ENCODE data around the gene VKORC1L1.
"Not testable (repeated sequence)": the region's sequence is repeated elsewhere in the genome, so short reads cannot be mapped to it uniquely, and the experiment has no call there.

The VKORC1L1 gene

DNA sequence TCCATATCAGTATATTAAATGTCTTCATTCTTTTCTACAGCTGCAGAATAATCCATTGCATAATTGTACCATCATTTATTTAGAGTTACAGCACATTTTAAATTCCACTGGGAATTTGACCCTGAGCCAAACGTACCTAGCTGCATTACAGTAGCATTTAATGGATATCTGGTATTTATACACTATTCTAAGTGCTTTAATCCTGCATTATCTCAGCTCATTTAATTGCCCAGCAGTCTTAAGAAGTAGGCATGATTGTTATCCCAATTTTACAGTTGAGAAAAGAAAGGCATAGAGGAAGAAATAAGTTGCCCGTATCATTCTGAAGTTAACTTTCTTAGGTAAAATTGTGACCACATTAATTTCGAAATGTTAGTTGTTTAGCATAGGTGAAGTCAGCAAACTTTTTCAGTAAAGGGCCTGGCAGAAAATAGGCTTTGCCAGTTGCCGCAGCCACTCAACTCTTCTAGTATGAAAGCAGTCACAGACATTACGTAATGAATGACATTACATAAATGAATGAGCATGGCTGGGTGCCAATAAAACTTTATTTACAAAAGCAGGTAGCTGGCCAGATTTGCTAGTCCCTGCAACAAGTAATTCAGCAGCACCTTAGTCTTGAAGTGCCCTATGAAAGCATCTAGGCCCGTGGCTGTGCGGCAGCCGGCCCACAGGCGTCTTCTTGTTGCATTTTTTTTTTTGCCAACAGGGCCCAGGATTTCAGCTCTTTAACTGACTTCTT lies 79.1 kb downstream of the VKORC1L1 start:
- Mint-ChIP-seq H3K27me3 (no peaks in the 10 kb centered on the region), H3K36me3 (ENCODE audit: low read depth) (peaks cover 23% of the 10 kb centered on the region), H3K9me3 (no peaks in the 10 kb centered on the region), H3K4me3 (no peak overlapping the region), H3K27ac (no peak overlapping the region), H3K4me1 (ENCODE audit: low read depth) (no peaks in the 10 kb centered on the region)

DNA sequence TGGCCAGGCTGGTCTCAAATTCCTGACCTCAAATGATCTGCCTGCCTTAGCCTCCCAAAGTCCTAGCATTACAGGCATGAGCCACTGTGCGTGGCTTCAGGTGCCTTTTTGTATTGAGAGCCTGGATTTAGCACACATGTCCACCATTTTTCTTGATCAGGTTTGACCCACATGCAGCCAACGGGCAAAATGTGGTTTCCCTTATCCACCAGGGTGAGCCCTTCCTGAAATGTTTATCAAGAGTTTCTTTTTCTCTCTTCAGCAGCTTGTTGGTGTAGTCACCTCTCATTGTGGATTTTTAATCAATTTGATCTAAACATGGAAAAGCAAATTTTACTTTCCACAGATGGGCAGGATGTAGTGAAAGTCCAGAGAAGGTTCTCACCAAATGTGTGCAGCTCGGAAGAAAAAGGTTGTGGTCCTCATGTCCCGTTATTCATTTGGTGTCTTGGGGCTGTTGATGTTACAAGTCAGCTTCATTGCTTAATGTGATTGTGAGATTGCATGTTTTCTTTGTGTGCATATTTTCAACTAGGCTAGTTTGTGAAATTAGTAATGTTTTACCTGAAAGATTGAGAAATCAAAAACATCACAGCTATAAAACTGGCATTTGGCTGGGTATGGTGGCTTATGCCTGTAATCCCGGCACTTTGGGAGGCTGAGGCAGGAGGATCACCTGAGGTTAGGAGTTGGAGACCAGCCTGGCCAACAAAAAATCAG lies 80.3 kb downstream of the VKORC1L1 start:
- Mint-ChIP-seq H3K4me1 (ENCODE audit: low read depth) (no peaks in the 10 kb centered on the region), H3K36me3 (ENCODE audit: low read depth) (peaks cover 27% of the 10 kb centered on the region), H3K4me3 (no peak overlapping the region), H3K9me3 (no peaks in the 10 kb centered on the region), H3K27ac (no peak overlapping the region), H3K27me3 (no peaks in the 10 kb centered on the region)

DNA sequence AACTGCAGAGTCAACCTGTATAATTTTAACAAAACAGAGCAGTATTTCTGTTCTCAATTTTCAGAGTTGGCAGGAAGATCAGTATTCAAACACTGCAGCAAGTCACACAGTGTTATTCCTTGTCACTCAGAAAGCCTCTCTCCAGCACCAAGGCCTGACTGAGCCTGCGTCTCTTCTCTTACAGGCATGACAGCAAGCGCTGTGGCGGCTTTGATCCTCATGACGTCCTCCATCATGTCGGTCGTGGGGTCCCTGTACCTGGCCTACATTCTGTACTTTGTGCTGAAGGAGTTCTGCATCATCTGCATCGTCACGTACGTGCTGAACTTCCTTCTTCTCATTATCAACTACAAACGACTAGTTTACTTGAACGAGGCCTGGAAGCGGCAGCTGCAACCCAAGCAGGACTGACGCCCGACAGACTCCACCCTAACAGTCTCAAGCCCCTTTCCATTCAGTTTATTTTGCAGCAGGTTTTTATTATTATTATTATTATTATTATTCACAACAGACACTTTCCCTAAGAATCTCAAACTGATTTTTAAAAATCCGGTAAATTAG lies 81.1 kb downstream of the VKORC1L1 start:
- no peaks in the 10 kb centered on the region for H3K27me3 Mint-ChIP-seq
- H3K9me3 Mint-ChIP-seq: no peaks in the 10 kb centered on the region
- peaks cover 34% of the 10 kb centered on the region for H3K36me3 Mint-ChIP-seq (ENCODE audit: low read depth)
- H3K4me3 Mint-ChIP-seq: no peak overlapping the region
- no peak overlapping the region for H3K27ac Mint-ChIP-seq
- H3K4me1 Mint-ChIP-seq (ENCODE audit: low read depth): no peaks in the 10 kb centered on the region

DNA sequence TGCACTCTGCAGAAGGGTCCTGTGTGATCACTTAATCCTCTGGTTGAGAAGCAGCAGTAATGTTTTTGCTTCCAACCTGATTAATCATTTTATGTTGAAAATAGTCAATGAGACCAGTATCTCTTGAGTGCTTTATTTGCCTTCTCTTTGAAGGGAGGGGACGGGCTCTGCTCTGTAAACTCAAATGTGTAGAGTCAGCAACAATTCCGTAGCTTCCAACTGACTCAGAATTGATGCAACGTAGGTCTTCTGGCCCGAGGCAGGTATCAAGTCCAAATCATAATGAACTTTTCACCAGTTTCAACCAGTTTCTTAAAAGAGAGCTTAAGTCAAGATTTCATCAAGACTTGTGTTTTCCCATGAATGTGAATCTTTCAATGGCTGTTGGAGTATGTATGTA lies 82.8 kb downstream of the VKORC1L1 start:
- H3K4me1 Mint-ChIP-seq (ENCODE audit: low read depth): no peaks in the 10 kb centered on the region
- H3K4me3 Mint-ChIP-seq: no peak overlapping the region
- H3K36me3 Mint-ChIP-seq (ENCODE audit: low read depth): peaks cover 44% of the 10 kb centered on the region
- H3K9me3 Mint-ChIP-seq: no peaks in the 10 kb centered on the region
- no peaks in the 10 kb centered on the region for H3K27me3 Mint-ChIP-seq
- no peak overlapping the region for H3K27ac Mint-ChIP-seq

DNA sequence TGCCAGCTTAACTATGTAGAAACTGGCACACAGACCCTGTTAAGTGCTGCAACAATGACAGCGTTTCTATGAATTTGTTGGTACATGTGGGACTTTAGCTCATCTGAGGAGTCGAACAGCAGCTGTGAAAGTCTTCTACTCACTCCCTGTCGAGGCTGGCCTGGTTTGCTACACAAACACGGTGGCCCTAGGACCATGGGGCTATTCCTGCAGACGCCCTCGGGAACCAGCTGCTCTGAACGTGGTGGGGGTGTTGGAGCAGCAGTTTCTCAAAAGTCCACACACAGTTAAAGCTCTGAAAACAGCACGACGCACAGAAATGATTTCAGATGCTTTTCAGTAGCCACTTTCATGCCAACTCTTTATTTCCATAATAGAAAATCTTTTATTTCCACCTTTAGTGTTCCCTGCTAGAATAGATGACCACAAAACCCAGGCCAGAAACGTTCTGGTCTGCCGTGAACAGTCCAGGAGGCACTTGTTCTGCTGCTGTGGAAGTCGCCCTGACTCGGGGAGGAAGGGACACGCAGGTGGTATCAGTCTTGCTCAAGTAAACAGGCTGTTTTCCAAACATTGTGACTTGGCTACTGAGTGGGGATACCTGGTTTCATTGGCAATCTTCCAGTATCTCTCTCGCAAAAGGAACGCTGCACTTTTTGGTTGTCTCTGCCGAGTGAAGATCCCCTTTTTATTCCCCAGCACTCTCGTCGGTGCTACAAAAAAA lies 87.6 kb downstream of the VKORC1L1 start:
- H3K27ac Mint-ChIP-seq: no peak overlapping the region

DNA sequence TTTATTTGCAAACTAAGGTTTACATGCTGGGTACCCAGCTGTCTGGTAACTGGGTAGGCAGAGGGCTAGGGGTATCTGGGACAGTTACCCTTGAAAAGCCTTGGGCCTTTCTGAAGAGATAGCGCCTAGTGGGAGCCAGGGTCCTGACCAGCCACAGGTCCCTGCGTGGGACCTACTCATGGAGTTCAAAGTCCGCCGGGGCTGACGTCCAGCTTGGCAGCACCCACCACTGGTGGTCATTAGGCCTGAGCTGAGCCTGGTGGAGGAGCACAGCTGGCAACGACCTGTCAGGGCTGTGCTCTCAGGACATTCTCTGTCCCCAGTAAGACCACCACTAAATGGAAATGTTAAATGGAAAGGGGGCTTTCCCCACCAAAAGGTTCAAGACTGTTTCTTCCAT lies 89.2 kb downstream of the VKORC1L1 start:
- H3K9me3 Mint-ChIP-seq: no peaks in the 10 kb centered on the region
- H3K27me3 Mint-ChIP-seq: no peaks in the 10 kb centered on the region
- peaks cover 60% of the 10 kb centered on the region for H3K36me3 Mint-ChIP-seq (ENCODE audit: low read depth)
- H3K4me1 Mint-ChIP-seq (ENCODE audit: low read depth): no peaks in the 10 kb centered on the region
- no peak overlapping the region for H3K4me3 Mint-ChIP-seq
- no peak overlapping the region for H3K27ac Mint-ChIP-seq

More for the DNA sequence above, 87.6 kb downstream of the VKORC1L1 start:
- Mint-ChIP-seq H3K36me3 (ENCODE audit: low read depth) (peaks cover 53% of the 10 kb centered on the region), H3K9me3 (no peaks in the 10 kb centered on the region), H3K4me3 (no peak overlapping the region), H3K4me1 (ENCODE audit: low read depth) (no peaks in the 10 kb centered on the region), H3K27me3 (no peaks in the 10 kb centered on the region)

DNA sequence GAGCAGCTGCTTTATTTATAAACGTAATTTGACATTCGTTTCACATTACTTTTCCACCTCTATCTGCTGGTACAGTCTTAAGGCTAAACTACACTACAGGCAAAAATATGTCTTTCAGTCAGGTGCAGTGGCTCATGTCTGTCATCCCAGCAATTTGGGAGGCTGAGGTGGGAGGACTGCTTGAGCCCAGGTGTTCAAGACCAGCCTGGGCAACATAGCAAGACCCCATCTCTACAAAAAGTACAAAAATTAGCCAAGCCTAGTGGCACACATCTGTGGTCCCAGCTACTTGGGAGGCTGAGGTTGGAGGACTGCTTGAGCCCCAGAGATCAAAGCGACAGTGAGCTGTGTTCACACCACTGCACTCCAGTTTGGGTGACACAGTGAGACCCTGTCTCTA lies 91.8 kb downstream of the VKORC1L1 start:
- not testable (repeated sequence) for H3K4me1 Mint-ChIP-seq (ENCODE audit: low read depth); H3K27ac Mint-ChIP-seq; H3K27me3 Mint-ChIP-seq; H3K4me3 Mint-ChIP-seq; H3K9me3 Mint-ChIP-seq
- peaks cover 59% of the 10 kb centered on the region for H3K36me3 Mint-ChIP-seq (ENCODE audit: low read depth)

DNA sequence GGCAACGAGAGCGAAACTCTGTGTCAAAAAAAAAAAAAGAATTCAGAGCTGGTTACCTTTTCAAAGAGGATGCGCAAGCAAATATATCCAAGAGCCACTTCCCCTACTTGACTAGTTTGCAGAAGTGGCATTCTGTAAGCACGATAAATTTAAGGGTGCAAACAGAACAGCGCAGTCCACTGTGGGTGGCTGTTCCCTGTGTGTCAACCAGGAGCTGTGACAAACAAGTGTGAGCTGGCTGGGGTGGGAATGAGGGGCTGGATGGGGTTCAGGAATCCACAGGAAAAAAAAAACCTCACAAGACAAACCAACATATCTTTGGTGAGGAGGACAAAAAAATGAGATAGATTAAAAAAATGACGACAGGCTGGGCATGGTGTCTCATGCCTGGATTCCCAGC lies 93.3 kb downstream of the VKORC1L1 start:
- no peaks in the 10 kb centered on the region for H3K27me3 Mint-ChIP-seq
- H3K9me3 Mint-ChIP-seq: no peaks in the 10 kb centered on the region
- H3K27ac Mint-ChIP-seq: no peak overlapping the region
- no peak overlapping the region for H3K4me3 Mint-ChIP-seq
- H3K36me3 Mint-ChIP-seq (ENCODE audit: low read depth): peaks cover 67% of the 10 kb centered on the region
- H3K4me1 Mint-ChIP-seq (ENCODE audit: low read depth): no peaks in the 10 kb centered on the region

DNA sequence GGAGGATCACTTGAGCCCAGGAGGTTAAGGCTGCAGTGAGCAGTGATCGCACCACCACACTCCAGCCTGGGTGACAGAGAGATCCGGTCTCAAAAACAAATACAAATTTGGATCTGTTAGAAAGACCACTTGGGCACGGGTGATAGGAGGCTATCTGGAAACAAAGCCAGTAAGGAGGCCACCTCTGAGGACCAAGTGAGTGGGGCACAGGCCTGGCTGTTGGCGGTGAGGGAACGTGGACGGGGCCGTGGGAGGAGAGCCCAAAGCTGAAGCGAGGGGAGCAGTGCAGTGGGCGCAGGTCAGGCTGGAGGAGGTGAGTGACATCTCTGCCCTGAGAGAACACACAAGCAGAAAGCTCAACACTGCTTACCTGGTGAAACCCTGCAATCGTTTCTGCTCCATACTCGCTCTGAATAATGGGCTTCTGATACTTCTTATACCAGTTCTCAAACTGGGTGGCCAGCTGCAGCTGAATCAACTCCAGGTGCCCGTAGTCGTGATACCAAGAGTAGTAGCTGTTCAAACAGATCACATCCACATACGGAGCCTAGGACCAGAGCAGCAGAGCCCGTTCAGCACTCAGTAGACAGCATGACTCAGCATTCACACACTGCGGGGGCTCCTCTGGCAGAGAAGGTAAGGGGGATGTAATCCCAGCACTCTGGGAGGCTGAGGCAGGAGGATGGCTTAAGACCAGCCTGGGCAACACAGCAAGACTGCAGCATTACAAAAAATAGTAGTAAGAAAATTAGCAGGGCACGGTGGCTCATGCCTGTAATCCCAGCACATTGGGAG lies 94.7 kb downstream of the VKORC1L1 start:
- Mint-ChIP-seq H3K27me3 (no peaks in the 10 kb centered on the region), H3K36me3 (ENCODE audit: low read depth) (peaks cover 67% of the 10 kb centered on the region), H3K27ac (peak overlapping the region; percentile 45), H3K9me3 (no peaks in the 10 kb centered on the region), H3K4me3 (no peak overlapping the region), H3K4me1 (ENCODE audit: low read depth) (no peaks in the 10 kb centered on the region)

DNA sequence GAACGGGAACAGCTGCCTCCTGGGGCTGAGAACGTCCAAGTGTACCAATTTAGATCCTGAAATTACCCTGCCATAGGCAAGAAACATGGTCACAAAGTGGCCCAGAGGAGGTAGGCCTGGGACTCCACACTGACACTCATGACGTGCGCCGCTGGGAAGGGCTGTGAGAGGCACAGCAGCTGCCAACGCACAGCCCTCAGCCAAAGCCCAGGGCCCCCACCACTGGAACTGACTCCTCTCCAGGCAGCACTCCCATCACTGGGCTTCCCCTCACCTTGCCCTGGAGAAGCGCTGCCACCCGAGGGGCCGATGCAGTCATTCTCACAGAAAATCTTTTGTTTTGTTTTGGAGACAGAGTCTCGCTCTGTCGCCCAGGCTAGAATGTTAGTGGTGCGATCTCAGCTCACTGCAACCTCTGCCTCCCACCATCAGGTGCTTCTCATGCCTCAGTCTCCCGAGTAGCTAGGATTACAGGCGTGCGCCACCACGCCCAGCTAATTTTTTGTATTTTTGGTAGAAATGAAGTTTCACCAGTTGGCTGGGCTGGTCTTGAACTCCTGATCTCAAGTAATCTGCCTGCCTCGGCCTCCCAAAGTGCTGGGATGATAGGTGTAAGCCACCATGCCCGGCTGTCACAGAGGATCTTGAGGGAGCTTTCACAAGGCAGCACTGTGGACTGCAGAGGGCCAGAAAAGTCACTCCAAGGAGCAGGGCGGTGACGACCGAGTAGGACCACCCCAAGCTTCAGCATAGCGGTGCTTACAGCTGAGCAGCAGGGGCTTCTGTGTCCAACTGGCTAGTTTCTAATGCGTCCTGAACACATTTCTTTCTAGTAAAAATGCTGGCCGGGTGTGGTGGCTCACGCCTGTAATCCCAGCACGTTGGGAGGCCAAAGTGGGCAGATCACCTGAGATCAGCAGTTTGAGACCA lies 95.6 kb downstream of the VKORC1L1 start:
- Mint-ChIP-seq H3K36me3 (ENCODE audit: low read depth) (peaks cover 64% of the 10 kb centered on the region), H3K4me3 (no peak overlapping the region), H3K4me1 (ENCODE audit: low read depth) (no peaks in the 10 kb centered on the region), H3K27me3 (no peaks in the 10 kb centered on the region), H3K9me3 (no peaks in the 10 kb centered on the region), H3K27ac (no peak overlapping the region)

DNA sequence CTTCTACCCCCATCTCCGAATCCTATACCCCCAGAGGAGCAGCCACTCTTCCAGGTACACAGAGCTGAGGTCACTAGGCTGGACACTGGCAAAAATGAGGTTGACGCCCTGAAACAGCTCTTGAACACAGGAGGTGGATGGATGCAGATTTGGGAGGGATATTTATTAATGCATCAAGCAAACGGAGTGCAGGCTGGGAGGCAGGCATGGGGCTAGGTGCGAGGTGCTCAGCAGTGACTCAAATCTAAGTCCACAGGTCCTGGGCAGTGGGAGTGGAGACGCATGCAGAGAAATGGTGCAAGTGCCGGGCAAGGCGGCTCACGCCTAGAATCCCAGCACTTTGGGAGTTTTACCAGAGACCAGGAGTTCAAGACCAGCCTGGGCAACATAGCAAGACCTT lies 98.1 kb downstream of the VKORC1L1 start:
- Mint-ChIP-seq H3K9me3 (no peaks in the 10 kb centered on the region), H3K27ac (no peak overlapping the region), H3K4me1 (ENCODE audit: low read depth) (no peaks in the 10 kb centered on the region), H3K36me3 (ENCODE audit: low read depth) (peaks cover 60% of the 10 kb centered on the region), H3K4me3 (no peak overlapping the region), H3K27me3 (no peaks in the 10 kb centered on the region)

DNA sequence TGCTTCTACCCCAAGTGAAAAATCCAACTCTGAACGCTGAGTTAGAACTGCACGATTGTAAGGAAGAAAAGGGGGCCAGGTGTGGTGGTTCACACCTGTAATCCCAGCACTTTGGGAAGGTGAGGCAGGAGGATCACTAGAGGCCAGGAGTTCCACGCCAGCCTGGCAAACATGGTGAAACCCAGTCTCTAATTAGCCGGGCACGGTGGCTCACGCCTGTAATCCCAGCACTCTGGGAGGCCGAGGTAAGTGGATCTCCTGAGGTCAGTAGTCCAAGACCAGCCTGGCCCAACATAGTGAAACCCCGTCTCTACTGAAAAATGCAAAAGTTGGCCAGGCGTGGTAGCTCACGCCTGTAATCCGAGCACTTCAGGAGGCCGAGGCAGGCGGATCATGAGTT lies 100.1 kb downstream of the VKORC1L1 start:
- no peak overlapping the region for H3K27ac Mint-ChIP-seq
- no peak overlapping the region for H3K4me3 Mint-ChIP-seq
- H3K27me3 Mint-ChIP-seq: no peaks in the 10 kb centered on the region
- no peaks in the 10 kb centered on the region for H3K4me1 Mint-ChIP-seq (ENCODE audit: low read depth)
- H3K36me3 Mint-ChIP-seq (ENCODE audit: low read depth): peaks cover 47% of the 10 kb centered on the region
- H3K9me3 Mint-ChIP-seq: no peaks in the 10 kb centered on the region

DNA sequence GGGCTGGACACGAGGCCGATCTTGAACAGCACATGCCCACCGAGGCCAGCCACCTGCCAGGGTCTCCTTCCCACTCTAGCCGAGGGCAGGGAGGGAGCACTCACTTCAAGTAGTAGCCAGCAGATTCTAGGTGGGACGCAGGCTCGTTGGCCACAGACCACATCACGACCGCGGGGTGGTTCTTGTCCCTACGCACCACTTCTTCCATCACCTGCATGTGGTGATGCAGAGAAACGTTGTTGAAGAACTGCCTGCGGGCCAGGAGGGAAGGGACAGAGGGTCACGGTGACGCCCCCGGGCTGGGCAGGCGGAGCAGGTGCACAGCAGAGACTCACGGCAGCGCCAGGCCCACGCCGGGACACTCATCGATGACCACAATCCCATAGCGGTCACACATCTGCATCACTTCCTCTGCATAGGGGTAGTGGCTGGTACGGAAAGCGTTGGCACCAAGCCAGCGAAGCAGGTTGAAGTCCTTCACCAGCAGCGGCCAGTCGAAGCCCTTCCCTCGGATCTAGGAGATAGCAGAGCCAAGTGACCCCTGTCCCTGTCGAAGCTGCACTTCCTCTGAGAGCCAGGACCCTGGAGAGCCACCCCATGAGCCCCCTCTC lies 101.4 kb downstream of the VKORC1L1 start:
- Mint-ChIP-seq H3K27me3 (no peaks in the 10 kb centered on the region), H3K4me3 (no peak overlapping the region), H3K27ac (no peak overlapping the region), H3K36me3 (ENCODE audit: low read depth) (peaks cover 49% of the 10 kb centered on the region), H3K9me3 (no peaks in the 10 kb centered on the region), H3K4me1 (ENCODE audit: low read depth) (no peaks in the 10 kb centered on the region)

Measured in stimulated activated naive CD8-positive, alpha-beta T cell treated with anti-CD3 and anti-CD28 coated beads, Interleukin-15, Interleukin-2, amounts not matched to agents 100 ng/mL and 50 ng/mL, for 24 hours (primary cell).